ENCODE data around the gene ZNF638.

GRCh38 chr2:71457923-71458322 is 126.3 kb downstream of the ZNF638 start:
- TF ChIP-seq, protein P1, sequence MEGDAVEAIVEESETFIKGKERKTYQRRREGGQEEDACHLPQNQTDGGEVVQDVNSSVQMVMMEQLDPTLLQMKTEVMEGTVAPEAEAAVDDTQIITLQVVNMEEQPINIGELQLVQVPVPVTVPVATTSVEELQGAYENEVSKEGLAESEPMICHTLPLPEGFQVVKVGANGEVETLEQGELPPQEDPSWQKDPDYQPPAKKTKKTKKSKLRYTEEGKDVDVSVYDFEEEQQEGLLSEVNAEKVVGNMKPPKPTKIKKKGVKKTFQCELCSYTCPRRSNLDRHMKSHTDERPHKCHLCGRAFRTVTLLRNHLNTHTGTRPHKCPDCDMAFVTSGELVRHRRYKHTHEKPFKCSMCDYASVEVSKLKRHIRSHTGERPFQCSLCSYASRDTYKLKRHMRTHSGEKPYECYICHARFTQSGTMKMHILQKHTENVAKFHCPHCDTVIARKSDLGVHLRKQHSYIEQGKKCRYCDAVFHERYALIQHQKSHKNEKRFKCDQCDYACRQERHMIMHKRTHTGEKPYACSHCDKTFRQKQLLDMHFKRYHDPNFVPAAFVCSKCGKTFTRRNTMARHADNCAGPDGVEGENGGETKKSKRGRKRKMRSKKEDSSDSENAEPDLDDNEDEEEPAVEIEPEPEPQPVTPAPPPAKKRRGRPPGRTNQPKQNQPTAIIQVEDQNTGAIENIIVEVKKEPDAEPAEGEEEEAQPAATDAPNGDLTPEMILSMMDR (IDR thresholded peaks at IDR 0.05): no peak
- no peak for TF ChIP-seq POLR2AphosphoS5 (IDR thresholded peaks at IDR 0.05; ENCODE audit: low read depth, low read length)
- no peak for TF ChIP-seq TCF7L2 (IDR thresholded peaks at IDR 0.05; ENCODE audit: low read depth, low read length)
- TF ChIP-seq REST (IDR thresholded peaks at IDR 0.05; ENCODE audit: insufficient read depth in 1 of 2, low read depth in 2 of 2, low read length in 1 of 2): no peak
- no peak for TF ChIP-seq SIN3A (IDR thresholded peaks at IDR 0.05; ENCODE audit: borderline replicate concordance, insufficient read depth, low read depth, low read length)

All from Panc1 (cell line).